H9 (cell line): ENCODE data around the gene USP9X. TPM values are rescaled to one million over a fixed set of nuclear protein-coding genes. Genes with fewer than 3 reads are reported as not detected.
A peak's percentile ranks its signal among the peaks of the same experiment; 100 is the strongest.

Experiments used
- DNase-seq: peaks from one replicate; pipeline ENCODE4 v3.0.0-alpha.2; 2017
- H2AFZ ChIP-seq: one replicate; pipeline ENCODE4 v1.6.1; 2013; ENCODE audit warnings: mild to moderate bottlenecking, low read length, control low read depth, moderate library complexity
- H2AK5ac ChIP-seq: 2 replicates; pipeline ENCODE4 v1.6.1; 2013; ENCODE audit warnings: low read length, control low read depth, mixed read lengths; ENCODE audit not compliant: insufficient read length
- H2BK120ac ChIP-seq: one replicate; pipeline ENCODE4 v1.6.1; 2013; ENCODE audit warnings: low read depth, mild to moderate bottlenecking, low read length, control low read depth, inconsistent platforms; ENCODE audit not compliant: poor library complexity, severe bottlenecking
- H2BK12ac ChIP-seq: 2 replicates; pipeline ENCODE4 v1.6.1; 2013; ENCODE audit warnings: low read length, control low read depth, mixed read lengths, low read depth; ENCODE audit not compliant: insufficient read length
- H2BK15ac ChIP-seq: 2 replicates; pipeline ENCODE4 v1.6.1; 2013; ENCODE audit warnings: low read depth, low read length, control low read depth
- H2BK20ac ChIP-seq: one replicate; pipeline ENCODE4 v1.6.1; 2013; ENCODE audit warnings: low read depth, mild to moderate bottlenecking, low read length, control low read depth, inconsistent platforms; ENCODE audit not compliant: poor library complexity, severe bottlenecking
- H2BK5ac ChIP-seq: 2 replicates; pipeline ENCODE4 v1.6.1; 2013; ENCODE audit warnings: low read length, control low read depth, mixed read lengths; ENCODE audit not compliant: insufficient read length
- H3K14ac ChIP-seq: 2 replicates; pipeline ENCODE4 v1.6.1; 2013; ENCODE audit warnings: low read length, control low read depth; ENCODE audit not compliant: insufficient read depth
- H3K18ac ChIP-seq: 2 replicates; pipeline ENCODE4 v1.6.1; 2013; ENCODE audit warnings: low read depth, mild to moderate bottlenecking, mixed read lengths, low read length, control low read depth; ENCODE audit not compliant: insufficient read length
- H3K23ac ChIP-seq: 2 replicates; pipeline ENCODE4 v1.6.1; 2013; ENCODE audit warnings: low read length, control low read depth, mixed read lengths, low read depth; ENCODE audit not compliant: insufficient read length
- H3K23me2 ChIP-seq: 2 replicates; pipeline ENCODE4 v1.6.1; 2013; ENCODE audit warnings: low read depth, mild to moderate bottlenecking, mixed read lengths, low read length, control low read depth; ENCODE audit not compliant: insufficient read length, poor library complexity, severe bottlenecking
- H3K27ac ChIP-seq: 2 replicates; pipeline ENCODE4 v1.5.1; 2013; ENCODE audit warnings: low read length, control low read depth, mixed read lengths, low read depth; ENCODE audit not compliant: insufficient read length
- H3K27me3 ChIP-seq: 2 replicates; pipeline ENCODE4 v1.6.1; 2013; ENCODE audit warnings: low read length, control low read depth, inconsistent platforms; ENCODE audit not compliant: insufficient read depth
- H3K4ac ChIP-seq: 2 replicates; pipeline ENCODE4 v1.6.1; 2013; ENCODE audit warnings: low read depth, mild to moderate bottlenecking, control low read depth, inconsistent platforms, low read length, moderate library complexity
- H3K4me1 ChIP-seq: 2 replicates; pipeline ENCODE4 v1.6.1; 2013; ENCODE audit warnings: low read length, control low read depth, inconsistent platforms; ENCODE audit not compliant: insufficient read depth
- H3K4me2 ChIP-seq: 2 replicates; pipeline ENCODE4 v1.6.1; 2013; ENCODE audit warnings: low read length, control low read depth, mixed read lengths; ENCODE audit not compliant: insufficient read length, insufficient read depth
- H3K56ac ChIP-seq: 2 replicates; pipeline ENCODE4 v1.6.1; 2013; ENCODE audit warnings: low read depth, mild to moderate bottlenecking, mixed read lengths, low read length, control low read depth; ENCODE audit not compliant: insufficient read length
- H3K79me1 ChIP-seq: 2 replicates; pipeline ENCODE4 v1.6.1; 2013; ENCODE audit warnings: low read depth, mild to moderate bottlenecking, moderate library complexity, low read length, control low read depth, inconsistent platforms; ENCODE audit not compliant: insufficient read depth, poor library complexity, severe bottlenecking
- H3K79me2 ChIP-seq: 2 replicates; pipeline ENCODE4 v1.6.1; 2013; ENCODE audit warnings: low read length, control low read depth, inconsistent platforms; ENCODE audit not compliant: insufficient read depth
- H3K9ac ChIP-seq: 2 replicates; pipeline ENCODE4 v1.6.1; 2013; ENCODE audit warnings: low read length, control low read depth, mixed read lengths; ENCODE audit not compliant: insufficient read length; ENCODE audit errors: extremely low read depth
- H3K9me3 ChIP-seq: one replicate; pipeline ENCODE4 v1.6.1; 2013; ENCODE audit warnings: low read depth, low read length, inconsistent platforms; ENCODE audit not compliant: control insufficient read depth
- H3T11ph ChIP-seq: one replicate; pipeline ENCODE4 v1.6.1; 2013; ENCODE audit warnings: mild to moderate bottlenecking, low read length, control low read depth, inconsistent platforms
- H4K20me1 ChIP-seq: one replicate; pipeline ENCODE4 v1.6.1; 2013; ENCODE audit not compliant: control insufficient read depth, insufficient read length, insufficient read depth
- H4K5ac ChIP-seq: 2 replicates; pipeline ENCODE4 v1.6.1; 2013; ENCODE audit warnings: low read depth, mild to moderate bottlenecking, mixed read lengths, low read length, control low read depth; ENCODE audit not compliant: insufficient read length
- H4K8ac ChIP-seq: replicated peaks from 2 replicates; pipeline ENCODE4 v1.6.1; 2013; ENCODE audit warnings: low read length, control low read depth, mixed read lengths, low read depth; ENCODE audit not compliant: insufficient read length
- H4K91ac ChIP-seq: 2 replicates; pipeline ENCODE4 v1.6.1; 2013; ENCODE audit warnings: low read depth, mild to moderate bottlenecking, moderate library complexity, mixed read lengths, low read length, control low read depth; ENCODE audit not compliant: insufficient read length
- H3K27ac Mint-ChIP-seq, 3 experiments: 2 replicates in 2 of 3; 3 replicates in 1 of 3; pipeline ENCODE4 v1.8.0; 2020 to 2021; ENCODE audit warnings: mixed read lengths in 3 of 3, mild to moderate bottlenecking in 1 of 3, moderate library complexity in 1 of 3
- H3K27me3 Mint-ChIP-seq: 2 replicates; pipeline ENCODE4 v1.8.0; 2021; ENCODE audit warnings: low read depth, mild to moderate bottlenecking, moderate library complexity, mixed read lengths
- H3K36me3 Mint-ChIP-seq, 3 experiments: 2 replicates in 2 of 3; 3 replicates in 1 of 3; pipeline ENCODE4 v1.8.0; 2020 to 2021; ENCODE audit warnings: low read depth in 3 of 3, mixed read lengths in 3 of 3; ENCODE audit not compliant: insufficient read depth in 1 of 3
- H3K4me1 Mint-ChIP-seq, 2 experiments: 2 replicates each; pipeline ENCODE4 v1.8.0; 2020; ENCODE audit warnings: mixed read lengths in 2 of 2
- H3K4me3 Mint-ChIP-seq, 2 experiments: 2 replicates in 1 of 2; 3 replicates in 1 of 2; pipeline ENCODE4 v1.8.0; 2020 to 2021; ENCODE audit warnings: mild to moderate bottlenecking in 2 of 2, mixed read lengths in 2 of 2, moderate library complexity in 1 of 2
- H3K9me3 Mint-ChIP-seq, 2 experiments: 2 replicates in 1 of 2; 3 replicates in 1 of 2; pipeline ENCODE4 v1.8.0; 2020; ENCODE audit warnings: mild to moderate bottlenecking in 2 of 2, mixed read lengths in 2 of 2, moderate library complexity in 1 of 2
- WGBS: extraction: QIAGEN DNeasy Blood & Tissue Kit; methylation state at CpG from one replicate; pipeline ENCODE4 v1.1.7; 2013; ENCODE audit warnings: missing lambda C conversion rate, low lambda C conversion rate, mixed read lengths; ENCODE audit not compliant: insufficient read length; ENCODE audit errors: extremely low coverage; 5-methylcytosine and 5-hydroxymethylcytosine counted together
- total RNA-seq: library from RNA; stranded (reverse); gene quantifications from 2 replicates; pipeline ENCODE4 v1.2.1, GENCODE V29; 2021
- TF ChIP-seq, protein P1 (sequence below): fragments of 200-600 bp; sonication (generic); conservative IDR thresholded peaks from 3 replicates; pipeline ENCODE4 v1.8.0; 2021; ENCODE audit warnings: antibody characterized with exemption, mild to moderate bottlenecking

The USP9X gene
- total RNA-seq, 1 experiment from 2014 or later, result 284 TPM

- peak overlapping the region in 1 of 3 experiments; percentile 60; a peak in 1 of 7 replicates for H3K27ac Mint-ChIP-seq
- Histone ChIP-seq H3K23ac (no peak overlapping the region), H4K20me1 (no peaks in the 10 kb centered on the region), H3K56ac (no peak overlapping the region), H2BK12ac (no peak overlapping the region), H4K5ac (no peak overlapping the region), H3K4ac (no peak overlapping the region), H3K14ac (no peak overlapping the region), H3K23me2 (no peaks in the 10 kb centered on the region), H3T11ph (no peak overlapping the region), H3K4me2 (no peak overlapping the region), H3K9me3 (no peaks in the 10 kb centered on the region), H3K79me2 (no peaks in the 10 kb centered on the region), H4K8ac (no peak overlapping the region), H2AFZ (no peak overlapping the region), H2BK15ac (no peak overlapping the region), H3K27ac (no peak overlapping the region), H2BK5ac (no peak overlapping the region), H3K9ac (no peak overlapping the region), H4K91ac (no peak overlapping the region), H2AK5ac (no peak overlapping the region), H3K79me1 (no peaks in the 10 kb centered on the region), H3K27me3 (no peaks in the 10 kb centered on the region), H2BK120ac (no peak overlapping the region), H3K18ac (no peak overlapping the region), H3K4me1 (no peaks in the 10 kb centered on the region), H2BK20ac (no peak overlapping the region)
- TF ChIP-seq, protein P1, sequence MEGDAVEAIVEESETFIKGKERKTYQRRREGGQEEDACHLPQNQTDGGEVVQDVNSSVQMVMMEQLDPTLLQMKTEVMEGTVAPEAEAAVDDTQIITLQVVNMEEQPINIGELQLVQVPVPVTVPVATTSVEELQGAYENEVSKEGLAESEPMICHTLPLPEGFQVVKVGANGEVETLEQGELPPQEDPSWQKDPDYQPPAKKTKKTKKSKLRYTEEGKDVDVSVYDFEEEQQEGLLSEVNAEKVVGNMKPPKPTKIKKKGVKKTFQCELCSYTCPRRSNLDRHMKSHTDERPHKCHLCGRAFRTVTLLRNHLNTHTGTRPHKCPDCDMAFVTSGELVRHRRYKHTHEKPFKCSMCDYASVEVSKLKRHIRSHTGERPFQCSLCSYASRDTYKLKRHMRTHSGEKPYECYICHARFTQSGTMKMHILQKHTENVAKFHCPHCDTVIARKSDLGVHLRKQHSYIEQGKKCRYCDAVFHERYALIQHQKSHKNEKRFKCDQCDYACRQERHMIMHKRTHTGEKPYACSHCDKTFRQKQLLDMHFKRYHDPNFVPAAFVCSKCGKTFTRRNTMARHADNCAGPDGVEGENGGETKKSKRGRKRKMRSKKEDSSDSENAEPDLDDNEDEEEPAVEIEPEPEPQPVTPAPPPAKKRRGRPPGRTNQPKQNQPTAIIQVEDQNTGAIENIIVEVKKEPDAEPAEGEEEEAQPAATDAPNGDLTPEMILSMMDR, result no peak
- H3K27me3 Mint-ChIP-seq, result peaks cover 1% of the 10 kb centered on the region; the same call in 1 of the 2 replicates
- no CpG with 5 or more reads among the region's 4 CpGs for WGBS
- no peaks in the 10 kb centered on the region for H3K4me1 Mint-ChIP-seq
- no peak overlapping the region for H3K4me3 Mint-ChIP-seq
- H3K9me3 Mint-ChIP-seq, result peaks cover 38 to 44% of the 10 kb centered on the region in 2 experiments
- H3K36me3 Mint-ChIP-seq, result peaks cover 27 to 69% (median 66%) of the 10 kb centered on the region in 3 experiments
- DNase-seq, result no peak
These were observed 79.2 kb downstream of the USP9X start for GRCh38 chrX:41164449-41164848.
